Stimulated activated CD8-positive, alpha-beta memory T cell treated with anti-CD3 and anti-CD28 coated beads, Interleukin-7, amount 100 ng/mL, for 24 hours (primary cell): ENCODE data around the gene GET4.
"Not testable (repeated sequence)": the region's sequence is repeated elsewhere in the genome, so short reads cannot be mapped to it uniquely, and the experiment has no call there.

Experiments used
- DNase-seq: peaks from one replicate; pipeline ENCODE4 v3.0.0-alpha.2; 2020; ENCODE audit warnings: low read depth

The GET4 gene

GRCh38 chr7:871900-872537 is 4.3 kb upstream of the GET4 start:
- no peak for DNase-seq

- DNase-seq = not testable (repeated sequence)
Measured at GRCh38 chr7:872685-873084, 3.7 kb upstream of the GET4 start.

GRCh38 chr7:873367-874002 is 2.9 kb upstream of the GET4 start:
- DNase-seq = peak; percentile 43

- no peak for DNase-seq
Measured at GRCh38 chr7:874031-874749, 2.2 kb upstream of the GET4 start.

GRCh38 chr7:875051-875450 is 1.3 kb upstream of the GET4 start:
- no peak for DNase-seq

GRCh38 chr7:875476-876076 is 778 bp upstream of the GET4 start:
- no peak for DNase-seq

GRCh38 chr7:876972-877311 is 588 bp downstream of the GET4 start:
- no peak for DNase-seq

- DNase-seq = no peak
Measured at GRCh38 chr7:877312-878232, 1.2 kb downstream of the GET4 start.

- DNase-seq = no peak
Measured at GRCh38 chr7:879093-879492, 2.7 kb downstream of the GET4 start.

- no peak for DNase-seq
Measured at GRCh38 chr7:879706-880105, 3.4 kb downstream of the GET4 start.

- no peak for DNase-seq
Measured at GRCh38 chr7:880450-880849, 4.1 kb downstream of the GET4 start.

- DNase-seq = no peak
Measured at GRCh38 chr7:881441-882234, 5.3 kb downstream of the GET4 start.

GRCh38 chr7:882336-883035 is 6.1 kb downstream of the GET4 start:
- no peak for DNase-seq

GRCh38 chr7:883055-884021 is 7.0 kb downstream of the GET4 start:
- no peak for DNase-seq

- DNase-seq = no peak
Measured at GRCh38 chr7:884191-885003, 8.0 kb downstream of the GET4 start.

- no peak for DNase-seq
Measured at GRCh38 chr7:885261-885892, 9.0 kb downstream of the GET4 start.

GRCh38 chr7:885893-886625 is 9.7 kb downstream of the GET4 start:
- no peak for DNase-seq
